NCI-H2196 (cell line): ENCODE measurements around the gene FBXO22.
"Not testable (repeated sequence)": the region's sequence is repeated elsewhere in the genome, so short reads cannot be mapped to it uniquely, and the experiment has no call there.

Source experiments
- DNase-seq: peaks from one replicate; lab custom pipeline; 2025; ENCODE audit not compliant: unreplicated experiment; lab: John Stamatoyannopoulos, UW

Gene FBXO22

DNA sequence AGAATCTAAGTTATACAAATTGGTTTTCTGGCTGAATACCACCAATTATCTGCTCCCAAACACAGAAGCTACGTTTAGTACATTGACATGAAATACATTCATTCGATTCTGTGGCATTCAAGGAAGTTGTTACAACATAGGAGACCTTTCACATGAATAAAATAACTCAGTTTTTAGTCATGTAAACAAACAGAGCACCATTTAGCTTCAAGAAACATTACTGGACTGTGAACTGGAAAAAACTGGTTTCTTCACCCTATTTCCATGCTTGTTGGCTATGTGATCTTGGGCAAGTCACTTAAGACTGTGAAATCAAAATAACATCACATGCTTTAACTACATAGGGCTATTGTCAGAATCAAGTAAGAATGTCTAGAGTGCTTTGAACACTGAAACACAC lies 62.4 kb downstream of the FBXO22 start:
- DNase-seq = no peak

- not testable (repeated sequence) for DNase-seq
These were observed 73.1 kb downstream of the FBXO22 start for GRCh38 chr15:75976766-75977165.

DNA sequence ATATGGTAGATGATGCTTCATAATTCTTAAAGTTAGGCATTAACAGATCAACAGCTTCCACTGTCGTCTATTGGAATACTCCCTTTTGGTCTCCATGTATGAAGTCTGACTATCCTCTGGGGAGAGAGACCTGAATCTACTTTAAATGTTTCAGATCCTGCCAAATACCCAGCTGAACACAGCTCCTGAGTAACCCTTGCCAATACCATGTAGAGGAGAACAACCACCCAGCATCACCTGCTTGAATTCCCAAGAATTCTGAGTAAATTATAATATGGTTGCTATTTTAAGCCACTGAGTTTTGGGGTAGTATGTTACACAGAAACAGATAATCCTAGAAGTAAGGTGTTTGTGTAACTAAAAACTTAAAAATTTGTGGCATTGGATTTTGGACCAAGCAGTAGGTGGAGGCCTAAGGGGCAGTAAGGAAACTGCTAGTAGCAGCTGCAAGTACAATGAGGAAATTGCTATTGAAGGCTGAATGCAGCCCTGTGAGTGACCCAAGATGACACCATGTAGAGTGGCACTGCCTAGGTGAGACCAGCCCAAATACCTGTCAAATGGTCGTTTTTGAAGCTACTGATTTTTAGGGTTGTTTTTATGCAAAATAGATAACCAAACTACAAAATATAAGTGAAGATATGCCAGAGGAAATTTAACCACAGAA lies 77.6 kb downstream of the FBXO22 start:
- DNase-seq = no peak

DNA sequence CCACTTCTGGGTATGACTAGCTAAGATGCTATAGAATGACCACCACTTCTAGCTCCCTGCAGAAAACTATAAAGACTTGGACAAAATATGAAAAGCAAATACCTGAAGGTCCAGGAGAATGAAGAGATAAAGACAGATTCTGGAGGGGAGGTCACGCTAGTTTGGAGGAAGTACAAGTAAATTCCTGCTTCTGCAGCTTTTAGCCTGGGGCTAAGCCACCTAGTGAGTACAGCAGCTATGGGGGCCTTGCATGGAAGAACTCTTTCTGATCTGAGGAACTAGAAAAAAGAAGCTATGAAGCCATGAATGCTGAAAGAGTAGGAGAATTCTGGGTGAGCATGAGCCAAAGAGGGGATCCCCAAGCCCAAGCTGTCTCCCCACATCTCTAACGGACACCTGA lies 78.8 kb downstream of the FBXO22 start:
- no peak for DNase-seq

GRCh38 chr15:75984706-75985105 lies 81.0 kb downstream of the FBXO22 start:
- not testable (repeated sequence) for DNase-seq

- DNase-seq = no peak
These were observed 82.3 kb downstream of the FBXO22 start for GRCh38 chr15:75985971-75986370.

DNA sequence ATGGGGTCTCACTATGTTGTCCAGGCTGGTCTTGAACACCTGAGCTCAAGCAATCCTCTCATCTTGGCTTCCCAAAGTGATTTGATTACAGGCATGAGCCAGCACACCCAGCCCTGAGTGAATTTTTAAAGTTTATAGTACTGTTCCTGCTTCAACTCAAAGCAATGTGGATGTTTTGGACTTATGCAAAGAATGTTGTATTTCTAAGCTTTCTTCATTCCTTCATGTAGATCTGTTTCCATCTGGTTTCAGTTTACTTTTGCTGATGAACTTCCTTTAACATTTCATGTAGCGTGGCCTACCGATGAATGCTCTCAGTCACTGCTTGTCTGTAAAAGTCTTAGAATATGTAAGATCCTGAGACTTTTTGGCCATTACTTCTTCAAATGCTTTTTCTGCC lies 85.4 kb downstream of the FBXO22 start:
- DNase-seq = no peak

GRCh38 chr15:75989875-75990274 lies 86.2 kb downstream of the FBXO22 start:
- no peak for DNase-seq
